Measurements from ENCODE around the gene DNAJC30. TPM values are rescaled to one million over a fixed set of nuclear protein-coding genes. Genes with fewer than 3 reads are reported as not detected.
A peak's percentile ranks its signal among the peaks of the same experiment; 100 is the strongest.

DNAJC30 gene
- total RNA-seq (15.0 TPM), polyA plus RNA-seq (ENCODE audit: insufficient read depth, low read depth, low replicate concordance) (28.6 TPM)
- long read RNA-seq, donor 1, transcript DNAJC30-201 (1 exons, 2,485 nt) = major isoform, 16 of 16 reads
- long read RNA-seq, donor 1, partial matches to known transcripts = 0 of 16 reads
- long read RNA-seq, donor 1, other reads (novel, unspliced or antisense) = 0 of 16 reads
- long read RNA-seq, donor 2, transcript DNAJC30-201 (1 exons, 2,485 nt) = major isoform, 24 of 24 reads
- long read RNA-seq, donor 2, partial matches to known transcripts = 0 of 24 reads
- long read RNA-seq, donor 2, other reads (novel, unspliced or antisense) = 0 of 24 reads
- long read RNA-seq, donor 3, transcript DNAJC30-201 (1 exons, 2,485 nt) = major isoform, 27 of 27 reads
- long read RNA-seq, donor 3, partial matches to known transcripts = 0 of 27 reads
- long read RNA-seq, donor 3, other reads (novel, unspliced or antisense) = 0 of 27 reads
- long read RNA-seq, donor 4, transcript DNAJC30-201 (1 exons, 2,485 nt) = major isoform, 14 of 14 reads
- long read RNA-seq, donor 4, partial matches to known transcripts = 0 of 14 reads
- long read RNA-seq, donor 4, other reads (novel, unspliced or antisense) = 0 of 14 reads
- long read RNA-seq, donor 5, partial matches to known transcripts = 0 of 1 reads
- long read RNA-seq, donor 5, other reads (novel, unspliced or antisense) = 0 of 1 reads
- long read RNA-seq, donor 6, transcript DNAJC30-201 (1 exons, 2,485 nt) = major isoform, 21 of 21 reads
- long read RNA-seq, donor 6, partial matches to known transcripts = 0 of 21 reads
- long read RNA-seq, donor 6, other reads (novel, unspliced or antisense) = 0 of 21 reads
- long read RNA-seq, donor 7, transcript DNAJC30-201 (1 exons, 2,485 nt) = major isoform, 21 of 21 reads
- long read RNA-seq, donor 7, partial matches to known transcripts = 0 of 21 reads
- long read RNA-seq, donor 7, other reads (novel, unspliced or antisense) = 0 of 21 reads
- long read RNA-seq, donor 8, transcript DNAJC30-201 (1 exons, 2,485 nt) = major isoform, 28 of 28 reads
- long read RNA-seq, donor 8, partial matches to known transcripts = 0 of 28 reads
- long read RNA-seq, donor 8, other reads (novel, unspliced or antisense) = 0 of 28 reads
- long read RNA-seq, donor 9, transcript DNAJC30-201 (1 exons, 2,485 nt) = major isoform, 20 of 20 reads
- long read RNA-seq, donor 9, partial matches to known transcripts = 0 of 20 reads
- long read RNA-seq, donor 9, other reads (novel, unspliced or antisense) = 0 of 20 reads
- long read RNA-seq, donor 10, transcript DNAJC30-201 (1 exons, 2,485 nt) = major isoform, 21 of 21 reads
- long read RNA-seq, donor 10, partial matches to known transcripts = 0 of 21 reads
- long read RNA-seq, donor 10, other reads (novel, unspliced or antisense) = 0 of 21 reads

GRCh38 chr7:73683056-73683787 is at the start of gene DNAJC30, which contains the start of gene BUD23:
Gene DNAJC30 (minus strand): TSS chr7:73683453. CDS start chr7:73683423, 30 bp downstream.
Gene BUD23 (plus strand): TSS chr7:73683597. CDS start chr7:73683626, 29 bp downstream.
- peak within 1 kb of the TSS; percentile 89 to 98 (median 96) for H3K4me3 ChIP-seq (ENCODE audit: low read length in 3 of 3)
- peaks cover 0 to 6% (median 2%) of the 10 kb centered on the region in 3 donors for H3K36me3 ChIP-seq (ENCODE audit: control insufficient read depth in 2 of 3, insufficient read depth in 3 of 3, low read length in 3 of 3)
- intact Hi-C loops (cut with DNase I) = no loop called here
- no peaks in the 10 kb centered on the region for H3K9me3 ChIP-seq (ENCODE audit: control insufficient read depth in 2 of 3, insufficient read depth in 1 of 3, low read length in 3 of 3)
- DNase-seq = peak; percentile 96 to 99 (median 99)
- peak; percentile 27 for TF ChIP-seq CTCF (IDR thresholded peaks at IDR 0.05; ENCODE audit: borderline replicate concordance, extremely low read depth, insufficient read depth)
- no peaks in the 10 kb centered on the region for H3K27me3 ChIP-seq (ENCODE audit: control insufficient read depth, insufficient read depth, low read length)
- H3K4me1 ChIP-seq (ENCODE audit: control insufficient read depth in 2 of 3, insufficient read depth in 2 of 3, low read depth in 1 of 3, low read length in 3 of 3) = peaks cover 4 to 15% (median 13%) of the 10 kb centered on the region in 3 donors
- no peak for FAIRE-seq
- peak within 1 kb of the TSS; percentile 63 to 89 for H3K27ac ChIP-seq (ENCODE audit: low read depth in 2 of 2, low read length in 2 of 2)
- peak within 1 kb of the TSS; percentile 91 to 96 (median 95) for H3K9ac ChIP-seq (ENCODE audit: low read length in 3 of 3)

- Histone ChIP-seq H3K36me3 (ENCODE audit: control insufficient read depth in 2 of 3, insufficient read depth in 3 of 3, low read length in 3 of 3) (peaks cover 0 to 5% (median 3%) of the 10 kb centered on the region in 3 donors), H3K9me3 (ENCODE audit: control insufficient read depth in 2 of 3, insufficient read depth in 1 of 3, low read length in 3 of 3) (no peaks in the 10 kb centered on the region), H3K9ac (ENCODE audit: low read length in 3 of 3) (no peak overlapping the region), H3K27me3 (ENCODE audit: control insufficient read depth, insufficient read depth, low read length) (no peaks in the 10 kb centered on the region), H3K4me1 (ENCODE audit: control insufficient read depth in 2 of 3, insufficient read depth in 2 of 3, low read depth in 1 of 3, low read length in 3 of 3) (peaks cover 0 to 7% (median 0%) of the 10 kb centered on the region in 3 donors), H3K4me3 (ENCODE audit: low read length in 3 of 3) (no peak overlapping the region), H3K27ac (ENCODE audit: low read depth in 2 of 2, low read length in 2 of 2) (no peak overlapping the region)
- DNase-seq (no peak), FAIRE-seq (no peak)
- no peak for TF ChIP-seq CTCF (IDR thresholded peaks at IDR 0.05; ENCODE audit: borderline replicate concordance, extremely low read depth, insufficient read depth)
- intact Hi-C loops (cut with DNase I) = no loop called here
Measured at GRCh38 chr7:73732397-73732796, 49.1 kb upstream of the DNAJC30 start.

GRCh38 chr7:73730485-73730884 is 47.2 kb upstream of the DNAJC30 start:
- no peak overlapping the region for H3K27ac ChIP-seq (ENCODE audit: low read depth in 2 of 2, low read length in 2 of 2)
- intact Hi-C loops (cut with DNase I) = no loop called here
- peaks cover 0 to 4% (median 0%) of the 10 kb centered on the region in 3 donors for H3K4me1 ChIP-seq (ENCODE audit: control insufficient read depth in 2 of 3, insufficient read depth in 2 of 3, low read depth in 1 of 3, low read length in 3 of 3)
- H3K4me3 ChIP-seq (ENCODE audit: low read length in 3 of 3) = no peak overlapping the region
- no peaks in the 10 kb centered on the region for H3K36me3 ChIP-seq (ENCODE audit: control insufficient read depth in 2 of 3, insufficient read depth in 3 of 3, low read length in 3 of 3)
- peaks cover 0 to 1% (median 0%) of the 10 kb centered on the region in 3 donors for H3K9me3 ChIP-seq (ENCODE audit: control insufficient read depth in 2 of 3, insufficient read depth in 1 of 3, low read length in 3 of 3)
- no peak overlapping the region for H3K9ac ChIP-seq (ENCODE audit: low read length in 3 of 3)
- FAIRE-seq = no peak
- no peak for TF ChIP-seq CTCF (IDR thresholded peaks at IDR 0.05; ENCODE audit: borderline replicate concordance, extremely low read depth, insufficient read depth)
- DNase-seq = no peak
- H3K27me3 ChIP-seq (ENCODE audit: control insufficient read depth, insufficient read depth, low read length) = no peaks in the 10 kb centered on the region

All from kidney (tissue), 22 donors.